OCI-M1 (cell line): ENCODE results near the gene TRIM38.
"Not testable (repeated sequence)": the region's sequence is repeated elsewhere in the genome, so short reads cannot be mapped to it uniquely, and the experiment has no call there.

Experiments used
- DNase-seq: peaks from one replicate; lab custom pipeline; 2025; lab: John Stamatoyannopoulos, UW

Gene TRIM38

GRCh38 chr6:25962149-25963127 is at the start of gene TRIM38:
Gene TRIM38, plus strand, starts transcription at chr6:25962802. Its CDS starts 3,721 bp downstream, at chr6:25966523.
- peak; percentile 98 for DNase-seq

GRCh38 chr6:25913741-25914140 is 48.9 kb upstream of the TRIM38 start:
- no peak for DNase-seq

- DNase-seq = no peak
Observed at GRCh38 chr6:25916330-25916729, 46.3 kb upstream of the TRIM38 start.

GRCh38 chr6:25916789-25917490 is 45.7 kb upstream of the TRIM38 start:
- DNase-seq = no peak

GRCh38 chr6:25918083-25918683 is 44.4 kb upstream of the TRIM38 start:
- DNase-seq = no peak

- DNase-seq = no peak
Observed at GRCh38 chr6:25919657-25920056, 42.9 kb upstream of the TRIM38 start.

- DNase-seq = peak; percentile 55
Observed at GRCh38 chr6:25921525-25922203, 40.9 kb upstream of the TRIM38 start.

GRCh38 chr6:25922301-25922700 is 40.3 kb upstream of the TRIM38 start:
- DNase-seq = no peak

- peak; percentile 89 for DNase-seq
Observed at GRCh38 chr6:25925876-25926275, 36.7 kb upstream of the TRIM38 start.

GRCh38 chr6:25927178-25927577 is 35.4 kb upstream of the TRIM38 start:
- DNase-seq = no peak

- peak; percentile 80 for DNase-seq
Observed at GRCh38 chr6:25927756-25928216, 34.8 kb upstream of the TRIM38 start.

- DNase-seq = no peak
Observed at GRCh38 chr6:25928562-25929324, 33.9 kb upstream of the TRIM38 start.

- not testable (repeated sequence) for DNase-seq
Observed at GRCh38 chr6:25929785-25930184, 32.8 kb upstream of the TRIM38 start.

- no peak for DNase-seq
Observed at GRCh38 chr6:25930532-25931410, 31.8 kb upstream of the TRIM38 start, which contains the start of gene SLC17A2. Gene SLC17A2, minus strand, starts transcription at chr6:25930691. Its CDS starts 4,895 bp downstream, at chr6:25925796.

GRCh38 chr6:25931411-25931709 is 31.2 kb upstream of the TRIM38 start:
- DNase-seq = peak; percentile 34

GRCh38 chr6:25934156-25934555 is 28.4 kb upstream of the TRIM38 start:
- DNase-seq = no peak

- DNase-seq = no peak
Observed at GRCh38 chr6:25934735-25935313, 27.8 kb upstream of the TRIM38 start.

- no peak for DNase-seq
Observed at GRCh38 chr6:25935953-25936352, 26.6 kb upstream of the TRIM38 start.

- DNase-seq = no peak
Observed at GRCh38 chr6:25939593-25939992, 23.0 kb upstream of the TRIM38 start.
